ENCODE results near the gene SMIM44. TPM values are rescaled to one million over a fixed set of nuclear protein-coding genes. Genes with fewer than 3 reads are reported as not detected.
"Not testable (repeated sequence)": the region's sequence is repeated elsewhere in the genome, so short reads cannot be mapped to it uniquely, and the experiment has no call there.

The SMIM44 gene
- polyA plus RNA-seq, 1 donor = 1.6 TPM

DNA sequence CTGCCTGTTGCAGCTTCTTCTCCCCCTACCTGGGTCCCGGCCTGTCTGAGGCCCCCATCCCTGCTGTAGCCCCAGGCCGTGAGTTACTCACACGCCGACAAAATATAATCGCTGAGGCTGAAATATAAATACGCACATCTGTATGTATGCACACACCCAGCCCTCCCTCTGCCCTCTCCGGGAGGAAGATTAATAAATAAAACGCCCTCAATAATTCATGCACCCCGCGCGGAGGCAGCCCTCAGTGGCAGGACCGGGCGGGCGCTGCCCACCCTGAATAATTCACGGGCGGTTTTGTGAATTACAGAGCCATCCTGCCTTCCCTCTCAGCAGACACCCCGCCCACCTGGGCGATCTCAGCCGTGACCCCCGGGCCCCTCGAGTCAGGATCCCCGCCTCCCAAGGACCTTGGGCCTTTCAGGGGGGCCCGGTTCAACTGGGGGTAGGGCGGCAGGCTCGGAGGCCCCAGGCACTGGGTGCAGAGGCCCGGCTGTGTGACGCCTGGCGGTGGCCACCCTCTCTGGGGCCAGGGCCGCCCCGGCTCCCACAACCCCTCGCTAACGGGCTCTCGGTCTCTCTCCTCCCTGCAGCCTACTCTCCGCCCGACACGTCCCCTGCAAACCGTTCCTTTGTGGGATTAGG, 27.2 kb downstream of the SMIM44 start:
- no CpG with 5 or more reads among the region's 37 CpGs for WGBS (ENCODE audit: insufficient coverage, low lambda C conversion rate)
- H3K4me3 ChIP-seq (ENCODE audit: low read length) = no peak overlapping the region
- H3K36me3 ChIP-seq (ENCODE audit: control insufficient read depth, insufficient read depth, low read length) = peaks cover 37% of the 10 kb centered on the region
- no peak overlapping the region for H3K27ac ChIP-seq (ENCODE audit: low read length)
- no peak for DNase-seq
- no peaks in the 10 kb centered on the region for H3K27me3 ChIP-seq (ENCODE audit: control insufficient read depth, insufficient read depth, low read length)
- peaks cover 28% of the 10 kb centered on the region for H3K4me1 ChIP-seq (ENCODE audit: control insufficient read depth, insufficient read depth, low read length)
- no peaks in the 10 kb centered on the region for H3K9me3 ChIP-seq (ENCODE audit: control insufficient read depth, low read depth, low read length)

DNA sequence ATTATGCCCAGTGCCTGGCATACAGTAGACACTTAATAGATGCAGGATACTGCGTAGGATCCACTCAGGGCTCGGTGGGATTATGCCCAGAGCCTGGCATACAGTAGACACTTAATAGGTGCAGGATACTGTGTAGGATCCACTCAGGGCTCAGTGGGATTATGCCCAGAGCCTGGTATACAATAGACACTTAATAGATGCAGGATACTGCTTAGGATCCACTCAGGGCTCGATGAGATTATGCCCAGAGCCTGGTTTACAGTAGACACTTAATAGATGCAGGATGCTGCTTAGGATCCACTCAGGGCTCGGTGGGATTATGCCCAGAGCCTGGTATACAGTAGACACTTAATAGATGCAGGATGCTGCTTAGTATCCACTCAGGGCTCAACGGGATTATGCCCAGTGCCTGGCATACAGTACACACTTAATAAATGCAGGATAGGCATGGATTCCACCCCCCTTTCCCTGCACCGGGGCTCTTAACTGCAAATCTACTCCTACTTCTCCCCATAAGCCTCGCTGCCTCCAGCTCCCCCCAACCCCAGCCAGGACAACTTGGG, 27.8 kb downstream of the SMIM44 start:
- H3K4me3 ChIP-seq (ENCODE audit: low read length) = no peak overlapping the region
- WGBS (ENCODE audit: insufficient coverage, low lambda C conversion rate) = no CpG with 5 or more reads among the region's 7 CpGs
- H3K36me3 ChIP-seq (ENCODE audit: control insufficient read depth, insufficient read depth, low read length) = peaks cover 43% of the 10 kb centered on the region
- H3K9me3 ChIP-seq (ENCODE audit: control insufficient read depth, low read depth, low read length) = no peaks in the 10 kb centered on the region
- H3K27me3 ChIP-seq (ENCODE audit: control insufficient read depth, insufficient read depth, low read length) = no peaks in the 10 kb centered on the region
- no peak for DNase-seq
- H3K4me1 ChIP-seq (ENCODE audit: control insufficient read depth, insufficient read depth, low read length) = peaks cover 28% of the 10 kb centered on the region
- H3K27ac ChIP-seq (ENCODE audit: low read length) = no peak overlapping the region

DNA sequence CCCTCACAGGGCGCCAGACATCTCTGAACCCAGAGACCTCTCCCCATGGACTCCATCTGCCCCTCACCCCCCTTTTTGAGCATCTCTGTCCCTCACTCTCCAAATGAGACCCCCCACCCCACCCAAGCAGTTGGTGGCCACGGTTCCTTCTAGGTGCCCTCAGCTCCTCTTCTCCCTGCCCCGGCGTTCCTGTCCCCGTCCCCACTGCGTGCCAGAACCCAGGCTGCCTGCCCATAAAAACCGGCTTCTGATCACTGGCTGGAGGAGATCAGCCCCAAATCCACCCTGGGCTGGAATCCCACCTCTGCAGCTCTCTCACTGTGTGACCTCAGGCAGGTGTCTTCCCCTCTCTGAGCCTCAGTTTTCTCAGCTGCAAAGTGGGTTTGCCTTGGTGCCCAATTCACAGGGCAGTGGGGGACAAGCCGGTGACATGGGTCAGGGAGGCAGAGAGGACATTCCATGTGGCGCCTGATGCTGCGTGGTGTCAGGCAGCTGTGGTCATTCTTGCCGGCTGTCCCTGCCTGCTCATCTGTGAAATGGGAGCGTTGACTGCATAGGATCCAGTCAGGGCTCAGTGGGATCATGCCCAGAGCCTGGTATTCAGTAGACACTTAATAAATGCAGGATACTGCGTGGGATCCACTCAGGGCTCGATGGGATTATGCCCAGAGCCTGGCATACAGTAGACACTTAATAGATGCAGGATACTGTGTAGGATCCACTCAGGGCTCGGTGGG, 28.4 kb downstream of the SMIM44 start:
- H3K27ac ChIP-seq (ENCODE audit: low read length) = no peak overlapping the region
- no peak overlapping the region for H3K4me3 ChIP-seq (ENCODE audit: low read length)
- peaks cover 41% of the 10 kb centered on the region for H3K36me3 ChIP-seq (ENCODE audit: control insufficient read depth, insufficient read depth, low read length)
- no peaks in the 10 kb centered on the region for H3K27me3 ChIP-seq (ENCODE audit: control insufficient read depth, insufficient read depth, low read length)
- no peak for DNase-seq
- H3K4me1 ChIP-seq (ENCODE audit: control insufficient read depth, insufficient read depth, low read length) = peaks cover 25% of the 10 kb centered on the region
- WGBS (ENCODE audit: insufficient coverage, low lambda C conversion rate) = no CpG with 5 or more reads among the region's 15 CpGs
- no peaks in the 10 kb centered on the region for H3K9me3 ChIP-seq (ENCODE audit: control insufficient read depth, low read depth, low read length)

DNA sequence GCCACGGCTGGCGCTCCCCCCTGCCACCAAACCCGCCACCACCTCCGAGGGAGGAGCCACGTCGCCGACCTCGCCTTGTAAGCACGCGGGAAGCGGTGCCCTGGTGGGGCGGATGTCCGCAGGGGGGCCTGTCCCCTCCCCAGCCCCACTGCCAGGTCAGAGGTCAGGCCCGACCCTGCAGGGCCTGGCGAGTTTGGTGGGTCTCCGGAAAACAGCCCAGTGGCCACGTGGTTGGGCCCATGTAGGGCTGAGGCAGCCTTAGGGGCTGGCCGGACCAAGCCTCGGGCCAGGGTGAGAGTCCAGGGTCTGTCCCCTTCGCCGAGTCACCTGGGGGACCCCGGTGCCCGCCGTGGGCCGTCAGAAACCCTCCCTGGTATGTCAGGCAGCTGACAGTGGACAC, 29.4 kb downstream of the SMIM44 start:
- H3K9me3 ChIP-seq (ENCODE audit: control insufficient read depth, low read depth, low read length) = no peaks in the 10 kb centered on the region
- no peak overlapping the region for H3K4me3 ChIP-seq (ENCODE audit: low read length)
- DNase-seq = no peak
- H3K4me1 ChIP-seq (ENCODE audit: control insufficient read depth, insufficient read depth, low read length) = peaks cover 17% of the 10 kb centered on the region
- no peaks in the 10 kb centered on the region for H3K27me3 ChIP-seq (ENCODE audit: control insufficient read depth, insufficient read depth, low read length)
- H3K36me3 ChIP-seq (ENCODE audit: control insufficient read depth, insufficient read depth, low read length) = peaks cover 45% of the 10 kb centered on the region
- WGBS (ENCODE audit: insufficient coverage, low lambda C conversion rate) = no CpG with 5 or more reads among the region's 25 CpGs
- H3K27ac ChIP-seq (ENCODE audit: low read length) = no peak overlapping the region

DNA sequence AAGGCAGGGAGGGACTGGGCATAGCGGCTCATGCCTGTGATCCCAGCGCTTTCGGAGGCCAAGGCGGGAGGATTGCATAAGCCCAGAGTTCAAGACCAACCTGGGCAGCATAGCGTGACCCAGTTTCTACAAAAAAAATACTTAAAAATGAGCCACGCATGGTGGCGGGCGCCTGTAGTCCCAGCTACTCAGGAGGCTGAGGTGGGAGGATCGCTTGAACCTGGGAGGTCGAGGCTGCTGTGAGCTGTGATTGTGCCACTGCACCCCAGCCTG, 30.4 kb downstream of the SMIM44 start:
- H3K4me3 ChIP-seq (ENCODE audit: low read length); H3K27ac ChIP-seq (ENCODE audit: low read length); H3K27me3 ChIP-seq (ENCODE audit: control insufficient read depth, insufficient read depth, low read length); H3K4me1 ChIP-seq (ENCODE audit: control insufficient read depth, insufficient read depth, low read length); DNase-seq; H3K9me3 ChIP-seq (ENCODE audit: control insufficient read depth, low read depth, low read length): not testable (repeated sequence)
- H3K36me3 ChIP-seq (ENCODE audit: control insufficient read depth, insufficient read depth, low read length) = peaks cover 45% of the 10 kb centered on the region
- WGBS (ENCODE audit: insufficient coverage, low lambda C conversion rate) = no CpG with 5 or more reads among the region's 10 CpGs

DNA sequence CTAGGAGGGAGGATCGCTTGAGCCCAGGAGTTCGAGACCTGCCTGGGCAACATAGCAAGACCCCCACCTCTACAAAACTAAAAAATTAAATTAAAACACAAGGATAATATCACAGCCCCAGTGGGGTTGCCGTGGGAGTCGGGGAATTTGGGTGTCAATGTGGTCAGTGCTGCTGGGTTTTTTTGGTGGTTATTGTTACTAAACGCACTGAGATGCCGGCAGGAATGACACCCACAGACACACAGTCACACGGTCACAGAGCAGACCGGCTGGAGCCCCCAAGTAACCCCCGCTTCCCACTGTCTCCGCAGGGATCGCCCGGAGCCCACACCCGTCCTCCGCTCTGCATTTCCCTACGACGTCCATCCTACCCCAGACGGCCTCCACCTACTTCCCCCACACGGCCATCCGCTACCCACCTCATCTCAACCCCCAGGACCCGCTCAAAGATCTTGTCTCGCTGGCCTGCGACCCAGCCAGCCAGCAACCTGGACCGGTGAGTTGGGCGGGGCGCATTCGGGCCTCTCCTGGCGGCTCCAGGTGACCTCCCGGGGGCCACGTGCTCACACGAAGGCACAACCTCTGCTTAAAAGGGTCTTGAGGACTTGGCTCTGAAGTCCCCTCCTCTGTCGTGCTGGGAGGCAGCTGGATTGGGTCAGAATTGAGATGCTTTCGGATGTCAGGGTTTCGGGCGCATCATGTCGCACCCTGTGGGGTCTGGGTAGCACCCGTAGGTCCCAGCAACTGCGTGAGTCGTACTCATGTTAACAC, 30.9 kb downstream of the SMIM44 start:
- no CpG with 5 or more reads among the region's 38 CpGs for WGBS (ENCODE audit: insufficient coverage, low lambda C conversion rate)
- H3K27ac ChIP-seq (ENCODE audit: low read length) = no peak overlapping the region

DNA sequence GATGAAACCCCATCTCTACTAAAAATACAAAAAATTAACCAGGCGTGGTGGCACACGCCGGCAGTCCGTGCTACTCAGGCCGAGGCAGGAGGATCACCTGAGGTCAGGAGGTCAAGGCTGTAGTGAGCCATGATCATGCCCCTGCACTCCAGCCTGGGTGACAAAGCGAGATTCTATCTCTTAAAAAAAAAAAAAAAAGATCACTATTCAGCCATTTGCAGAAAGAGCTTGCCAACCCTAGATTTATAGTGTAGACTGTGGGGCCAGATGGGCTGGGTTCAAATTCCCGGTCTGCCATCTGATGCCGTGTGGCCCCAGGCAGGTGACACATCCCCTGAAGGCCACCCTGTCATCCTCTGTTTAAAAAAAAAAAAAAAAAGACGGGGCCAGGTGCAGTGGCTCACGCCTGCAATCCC, 31.8 kb downstream of the SMIM44 start:
- H3K27ac ChIP-seq (ENCODE audit: low read length) = peak overlapping the region; percentile 38
- no CpG with 5 or more reads among the region's 10 CpGs for WGBS (ENCODE audit: insufficient coverage, low lambda C conversion rate)
- no peaks in the 10 kb centered on the region for H3K27me3 ChIP-seq (ENCODE audit: control insufficient read depth, insufficient read depth, low read length)
- H3K4me3 ChIP-seq (ENCODE audit: low read length) = no peak overlapping the region
- no peak for DNase-seq
- no peaks in the 10 kb centered on the region for H3K4me1 ChIP-seq (ENCODE audit: control insufficient read depth, insufficient read depth, low read length)
- peaks cover 45% of the 10 kb centered on the region for H3K36me3 ChIP-seq (ENCODE audit: control insufficient read depth, insufficient read depth, low read length)
- no peaks in the 10 kb centered on the region for H3K9me3 ChIP-seq (ENCODE audit: control insufficient read depth, low read depth, low read length)

More for the DNA sequence above, 30.9 kb downstream of the SMIM44 start:
- Histone ChIP-seq H3K4me1 (ENCODE audit: control insufficient read depth, insufficient read depth, low read length) (peaks cover 4% of the 10 kb centered on the region), H3K27me3 (ENCODE audit: control insufficient read depth, insufficient read depth, low read length) (no peaks in the 10 kb centered on the region), H3K36me3 (ENCODE audit: control insufficient read depth, insufficient read depth, low read length) (peaks cover 45% of the 10 kb centered on the region), H3K9me3 (ENCODE audit: control insufficient read depth, low read depth, low read length) (no peaks in the 10 kb centered on the region), H3K4me3 (ENCODE audit: low read length) (no peak overlapping the region)
- no peak for DNase-seq

DNA sequence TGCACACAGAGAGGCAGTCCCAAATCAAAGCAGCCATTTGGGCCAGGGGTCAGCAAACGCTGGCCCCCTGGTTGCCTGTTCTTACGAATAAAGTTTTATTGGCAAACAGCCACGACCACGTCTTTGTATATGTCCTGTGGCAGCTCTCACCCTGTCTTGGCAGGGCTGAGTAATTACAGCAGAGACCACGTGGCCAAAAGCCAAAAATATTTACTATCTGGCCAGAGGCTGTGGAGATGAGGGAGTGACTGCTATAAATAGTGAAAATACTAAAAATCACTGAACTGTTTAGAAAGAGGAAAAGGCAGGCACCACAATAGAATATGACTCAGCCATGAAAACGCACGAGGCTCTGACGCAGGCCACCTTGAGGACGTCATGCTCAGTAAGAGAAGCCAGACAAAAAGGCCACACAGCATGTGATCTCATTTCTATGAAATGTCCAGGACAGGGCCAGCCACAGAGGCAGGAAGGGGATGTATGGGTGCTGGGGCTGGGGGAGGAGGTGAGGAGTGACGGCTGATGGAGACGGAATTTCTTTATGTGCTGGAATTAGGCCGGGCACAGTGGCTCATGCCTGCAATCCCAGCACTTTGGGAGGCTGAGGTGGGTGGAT, 32.3 kb downstream of the SMIM44 start:
- no peaks in the 10 kb centered on the region for H3K9me3 ChIP-seq (ENCODE audit: control insufficient read depth, low read depth, low read length)
- DNase-seq = peak in 1 of 2 donors; percentile 50
- H3K36me3 ChIP-seq (ENCODE audit: control insufficient read depth, insufficient read depth, low read length) = peaks cover 43% of the 10 kb centered on the region
- H3K27me3 ChIP-seq (ENCODE audit: control insufficient read depth, insufficient read depth, low read length) = no peaks in the 10 kb centered on the region
- H3K4me1 ChIP-seq (ENCODE audit: control insufficient read depth, insufficient read depth, low read length) = no peaks in the 10 kb centered on the region
- H3K4me3 ChIP-seq (ENCODE audit: low read length) = no peak overlapping the region
- H3K27ac ChIP-seq (ENCODE audit: low read length) = peak overlapping the region; percentile 38
- no CpG with 5 or more reads among the region's 12 CpGs for WGBS (ENCODE audit: insufficient coverage, low lambda C conversion rate)

DNA sequence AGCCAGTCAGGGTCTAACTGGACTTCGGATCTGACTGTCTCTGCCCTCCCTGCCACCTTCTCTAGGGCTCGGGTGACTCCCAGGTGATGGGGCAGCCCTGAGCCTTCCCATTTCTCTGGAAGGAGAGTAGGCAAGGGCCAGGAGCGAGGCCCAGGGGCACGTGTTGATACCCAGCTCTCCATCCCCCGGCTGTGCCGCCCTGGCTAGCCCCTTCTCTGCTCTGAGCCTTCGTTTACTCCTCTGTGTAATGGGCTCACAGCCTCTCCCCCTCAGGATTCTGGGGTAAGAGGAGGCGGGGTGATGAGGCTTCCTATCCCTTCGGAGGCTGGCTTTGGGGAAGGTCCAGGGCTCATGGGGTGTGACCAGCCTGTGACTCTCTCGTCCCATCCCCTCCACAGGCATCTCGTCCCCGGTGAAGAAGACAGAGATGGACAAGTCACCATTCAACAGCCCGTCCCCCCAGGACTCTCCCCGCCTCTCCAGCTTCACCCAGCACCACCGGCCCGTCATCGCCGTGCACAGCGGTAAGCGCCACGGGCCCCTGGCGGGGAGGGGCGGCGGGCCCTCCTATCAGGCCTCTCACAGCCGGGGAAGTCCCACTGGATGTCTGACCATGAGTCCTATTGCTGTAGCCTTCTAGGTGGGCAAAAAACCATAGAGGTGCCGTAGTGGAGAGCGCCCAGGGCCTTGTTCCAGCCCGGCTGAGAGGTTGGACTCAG, 34.5 kb downstream of the SMIM44 start:
- Histone ChIP-seq H3K27me3 (ENCODE audit: control insufficient read depth, insufficient read depth, low read length) (no peaks in the 10 kb centered on the region), H3K4me3 (ENCODE audit: low read length) (no peak overlapping the region), H3K27ac (ENCODE audit: low read length) (no peak overlapping the region), H3K4me1 (ENCODE audit: control insufficient read depth, insufficient read depth, low read length) (no peaks in the 10 kb centered on the region), H3K9me3 (ENCODE audit: control insufficient read depth, low read depth, low read length) (no peaks in the 10 kb centered on the region), H3K36me3 (ENCODE audit: control insufficient read depth, insufficient read depth, low read length) (peaks cover 31% of the 10 kb centered on the region)
- no peak for DNase-seq
- no CpG with 5 or more reads among the region's 28 CpGs for WGBS (ENCODE audit: insufficient coverage, low lambda C conversion rate)

DNA sequence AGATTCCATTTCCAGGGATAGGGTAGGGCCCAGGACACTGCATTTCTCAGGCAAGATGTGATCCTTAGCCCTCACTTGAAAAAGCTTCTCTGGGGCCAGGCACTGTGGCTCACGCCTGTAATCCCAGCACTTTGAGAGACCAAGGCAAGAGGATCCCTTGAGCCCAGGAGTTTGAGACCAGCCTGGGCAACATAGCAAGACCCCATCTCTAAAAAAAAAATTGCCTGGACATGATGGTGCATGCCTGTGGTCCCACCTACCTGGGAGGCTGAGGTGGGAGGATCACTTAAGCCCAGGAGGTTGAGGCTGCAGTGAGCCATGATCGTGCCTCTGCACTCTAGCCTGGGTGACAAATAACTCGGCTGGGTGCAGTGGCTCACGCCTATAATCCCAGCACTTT, 36.6 kb downstream of the SMIM44 start:
- H3K4me1 ChIP-seq (ENCODE audit: control insufficient read depth, insufficient read depth, low read length); DNase-seq; H3K9me3 ChIP-seq (ENCODE audit: control insufficient read depth, low read depth, low read length); H3K27ac ChIP-seq (ENCODE audit: low read length); H3K4me3 ChIP-seq (ENCODE audit: low read length); H3K27me3 ChIP-seq (ENCODE audit: control insufficient read depth, insufficient read depth, low read length): not testable (repeated sequence)
- H3K36me3 ChIP-seq (ENCODE audit: control insufficient read depth, insufficient read depth, low read length) = peaks cover 15% of the 10 kb centered on the region
- no CpG with 5 or more reads among the region's 4 CpGs for WGBS (ENCODE audit: insufficient coverage, low lambda C conversion rate)
